NB4 (cell line): ENCODE measurements around the gene RAD51B.

Source experiments
- CTCF ChIP-seq: IDR thresholded peaks from one replicate; pipeline ENCODE4 v1.5.1; 2012; ENCODE audit warnings: low read depth, low read length
- MAX ChIP-seq: IDR thresholded peaks from 2 replicates; pipeline ENCODE4 v1.6.1; 2011; ENCODE audit warnings: low read depth, low read length
- POLR2A ChIP-seq: IDR thresholded peaks from 2 replicates; pipeline ENCODE4 v1.6.1; 2011; ENCODE audit warnings: mild to moderate bottlenecking; ENCODE audit not compliant: insufficient read length; ENCODE audit errors: extremely low read depth

DNA sequence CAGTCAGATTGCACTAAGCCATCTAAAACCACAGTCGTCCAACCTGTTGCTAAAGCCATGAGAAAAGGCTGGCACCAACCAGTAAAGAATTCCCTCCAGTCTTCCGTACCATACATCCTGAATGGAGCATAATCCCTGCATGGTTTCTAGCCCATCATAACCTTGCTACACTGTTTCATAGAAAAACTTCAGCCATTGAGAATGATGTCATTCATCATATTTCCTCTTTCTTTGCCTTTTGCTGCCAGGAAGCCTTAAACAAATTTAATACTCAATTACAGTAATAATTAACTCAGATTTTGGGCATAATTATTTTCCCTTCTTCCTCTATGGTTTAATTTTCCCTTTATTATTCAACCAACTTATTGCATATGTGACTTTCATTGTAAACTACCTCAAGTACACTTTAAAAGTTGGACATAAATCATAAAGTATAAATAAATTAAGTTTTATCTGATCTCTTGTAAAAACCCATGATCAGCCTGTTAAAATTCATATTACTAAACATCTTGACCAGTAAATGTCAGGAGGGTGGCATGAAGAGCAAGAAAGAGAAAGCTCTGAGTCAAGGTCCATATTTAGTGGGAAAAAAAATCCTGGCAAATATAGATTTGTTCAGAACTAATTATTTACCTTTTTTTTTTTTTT lies 708.6 kb downstream of the RAD51B start:
- TF ChIP-seq CTCF, result no peak
- no peak for TF ChIP-seq POLR2A
- TF ChIP-seq MAX, result no peak
